ENCODE data around the gene ARSI.

The ARSI gene

DNA sequence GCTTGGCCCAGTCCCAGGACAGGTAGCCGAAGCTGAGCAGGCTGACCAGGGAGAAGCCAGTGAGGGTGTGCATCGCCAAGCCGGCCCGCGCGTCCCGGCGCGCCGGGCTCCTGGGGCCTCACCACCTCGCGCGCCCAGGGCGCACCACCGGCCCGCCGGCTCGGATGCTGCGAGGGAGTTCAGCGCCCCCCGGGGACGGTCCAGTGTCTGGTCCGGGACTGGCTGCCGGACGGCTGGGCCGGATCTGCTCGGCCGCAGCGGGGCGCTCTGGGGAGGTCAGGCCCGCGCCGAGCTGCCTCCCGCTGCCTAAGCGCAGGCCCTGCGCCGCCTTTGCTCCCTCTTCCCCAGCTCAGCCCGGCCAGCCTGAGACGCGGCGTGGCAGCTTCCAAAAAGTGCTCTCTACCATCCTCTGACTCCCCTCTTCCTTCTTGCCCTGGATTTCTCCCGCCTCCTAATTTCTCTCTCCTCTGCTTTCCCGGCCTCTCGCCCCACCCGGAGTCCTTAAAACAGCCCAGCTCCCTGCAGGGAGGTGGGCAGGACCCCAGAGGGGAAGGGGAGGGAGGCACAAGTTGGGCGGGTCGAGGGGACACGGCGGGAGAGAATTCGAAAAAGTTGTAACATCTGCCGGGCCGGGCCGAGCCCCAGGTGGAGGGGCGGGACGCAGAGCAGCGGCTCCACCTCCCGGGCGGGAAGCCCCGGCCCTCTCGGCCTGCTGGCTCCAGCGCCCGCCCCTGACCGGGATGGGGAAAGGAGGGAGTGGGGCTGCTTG lies at the start of gene ARSI:
Gene ARSI, minus strand, starts transcription at position 605 of the 769 bp plus-strand sequence. Its CDS starts 532 bp downstream, at position 73.
- DNase-seq = no peak

DNA sequence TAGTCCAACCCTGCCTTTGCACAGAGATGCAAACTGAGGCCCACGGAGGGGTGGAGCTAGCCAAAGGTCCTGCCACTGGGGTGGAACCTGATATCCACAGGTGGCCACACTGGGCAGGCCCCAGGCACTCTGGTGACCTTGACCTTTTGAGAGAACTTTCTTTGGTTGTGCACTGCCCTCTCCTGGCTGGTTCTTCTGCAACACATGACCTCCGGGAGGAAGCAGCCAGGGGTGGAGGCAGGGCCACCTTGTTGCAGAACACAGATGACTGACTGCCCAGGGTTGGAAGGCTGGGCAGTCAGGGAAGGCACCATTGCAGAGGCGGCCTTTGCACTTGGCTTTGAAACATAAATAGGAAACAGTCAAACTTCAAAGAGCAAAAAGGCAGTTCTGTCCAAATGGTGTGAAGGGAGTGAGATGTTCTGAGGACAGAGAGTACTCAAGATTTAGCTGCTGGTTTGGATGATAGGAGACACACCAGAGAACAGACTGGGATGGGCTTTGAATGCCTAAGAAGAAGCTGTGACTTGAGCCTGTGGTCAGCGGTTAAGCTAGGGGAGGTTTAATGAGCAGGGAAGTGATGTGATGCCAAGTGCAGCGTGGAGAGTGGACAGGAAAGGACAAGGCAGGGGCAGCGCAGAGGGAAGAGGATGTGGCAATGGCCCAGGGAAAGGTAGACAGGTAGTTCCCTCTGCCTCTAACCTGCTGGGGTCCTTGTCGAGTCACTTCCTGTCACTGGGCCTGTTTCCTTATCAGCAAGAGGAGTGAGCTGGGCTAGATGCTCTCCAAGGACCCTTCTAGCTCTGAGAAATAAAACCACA lies 48.0 kb upstream of the ARSI start:
- peak; percentile 0 for DNase-seq

DNA sequence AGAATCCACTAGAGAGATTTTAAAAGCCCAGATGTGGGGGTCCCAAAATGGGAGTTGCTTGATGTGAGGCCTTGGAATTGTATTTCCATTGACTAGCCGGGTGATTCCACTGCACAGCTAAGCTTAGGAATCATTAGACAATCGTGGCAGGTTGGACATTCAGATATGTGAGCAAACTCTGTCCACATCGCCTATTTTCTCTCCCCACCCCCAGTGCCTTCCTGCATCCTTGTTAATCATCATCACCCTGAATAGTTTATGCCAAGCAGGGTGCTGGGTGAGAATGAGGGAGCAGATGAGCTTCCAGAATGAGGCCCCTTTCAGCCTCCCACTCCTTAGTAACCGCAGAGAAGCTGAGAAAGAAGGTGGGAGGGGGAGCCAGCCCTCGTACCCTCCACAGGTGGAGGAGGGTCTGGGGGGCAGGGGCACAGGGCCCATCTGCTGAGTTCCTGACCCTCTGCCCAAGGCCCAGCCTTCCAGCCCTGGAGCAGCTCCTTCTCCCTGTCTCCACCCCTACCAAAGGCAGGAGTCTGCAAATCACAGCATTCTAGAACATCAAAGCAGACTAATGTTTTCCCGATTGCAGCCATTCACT lies 47.1 kb upstream of the ARSI start:
- DNase-seq = no peak

DNA sequence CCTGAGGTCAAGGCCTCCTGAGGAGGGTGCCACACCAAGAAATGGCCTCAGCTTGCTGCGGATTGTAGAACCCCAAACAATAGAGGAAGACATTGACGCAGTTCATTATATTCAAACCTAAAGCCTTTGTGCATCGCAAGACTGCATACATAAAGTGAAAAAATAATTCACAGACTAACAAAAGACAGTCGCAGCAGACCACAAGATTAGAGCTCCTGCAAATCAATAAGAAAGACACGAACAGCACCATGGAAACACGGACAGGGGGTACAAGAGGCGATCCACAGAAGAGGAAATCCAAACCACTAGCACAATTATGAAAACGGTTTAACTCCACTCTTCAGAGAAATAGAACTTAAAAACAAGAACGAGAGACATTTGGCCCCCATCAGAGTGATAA lies 44.7 kb upstream of the ARSI start:
- no peak for DNase-seq

DNA sequence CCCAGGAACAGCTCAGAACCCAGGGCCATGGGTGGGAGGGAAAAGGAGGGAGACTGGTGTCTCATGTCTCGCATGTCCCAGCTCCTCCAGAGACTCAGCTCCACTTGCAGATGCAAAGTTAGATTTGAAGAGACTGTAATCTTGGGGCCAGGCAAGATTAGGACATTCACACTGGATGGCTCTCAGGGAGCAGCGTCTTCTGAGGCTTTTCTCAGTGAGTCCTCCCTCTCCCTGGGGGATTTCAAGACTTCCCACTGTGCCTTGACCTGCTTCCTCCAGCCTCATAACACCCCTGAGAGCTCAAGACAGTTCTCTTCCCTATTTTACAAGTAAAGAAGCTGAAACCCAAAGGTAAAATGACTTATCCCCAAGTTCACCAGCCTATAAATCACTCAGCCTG lies 44.3 kb upstream of the ARSI start:
- no peak for DNase-seq

DNA sequence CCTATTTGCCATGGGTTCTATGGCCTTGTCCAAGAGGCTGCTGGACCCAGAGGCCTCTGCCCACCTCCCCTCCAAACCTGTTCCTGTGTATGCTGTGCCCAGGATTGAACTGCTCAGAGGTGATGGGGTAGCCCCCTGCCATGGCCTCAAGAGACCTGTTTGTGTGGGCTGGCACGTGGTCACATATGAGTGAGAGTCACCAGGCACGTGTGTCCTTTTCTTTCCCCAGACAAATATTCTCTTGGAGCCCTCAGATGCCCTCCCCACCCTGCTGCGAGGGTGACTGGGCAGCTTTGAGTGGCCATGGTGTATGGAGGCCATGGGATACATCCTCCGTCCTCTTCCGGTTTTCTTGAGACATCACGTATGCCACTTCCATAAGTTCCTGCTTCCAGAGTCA lies 43.9 kb upstream of the ARSI start:
- no peak for DNase-seq

DNA sequence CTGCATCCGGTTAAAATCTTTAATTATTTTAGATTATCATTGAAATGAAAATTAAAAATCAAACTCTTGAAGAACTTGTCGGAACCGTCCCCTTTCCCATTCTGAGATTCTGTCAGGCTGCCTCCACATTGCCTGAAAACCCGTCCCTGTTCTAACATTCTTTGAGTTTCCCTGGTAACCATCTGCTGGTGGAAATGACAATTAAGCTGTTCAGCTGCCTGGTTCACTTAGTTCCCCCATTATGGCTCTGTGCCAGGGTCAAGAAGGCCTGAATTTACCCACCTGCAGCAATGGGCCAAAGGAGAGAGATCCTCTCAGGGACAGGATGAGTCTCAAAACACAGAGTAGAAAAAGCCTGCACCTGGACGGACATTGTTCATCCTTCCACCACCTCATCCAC lies 43.0 kb upstream of the ARSI start:
- DNase-seq = no peak

DNA sequence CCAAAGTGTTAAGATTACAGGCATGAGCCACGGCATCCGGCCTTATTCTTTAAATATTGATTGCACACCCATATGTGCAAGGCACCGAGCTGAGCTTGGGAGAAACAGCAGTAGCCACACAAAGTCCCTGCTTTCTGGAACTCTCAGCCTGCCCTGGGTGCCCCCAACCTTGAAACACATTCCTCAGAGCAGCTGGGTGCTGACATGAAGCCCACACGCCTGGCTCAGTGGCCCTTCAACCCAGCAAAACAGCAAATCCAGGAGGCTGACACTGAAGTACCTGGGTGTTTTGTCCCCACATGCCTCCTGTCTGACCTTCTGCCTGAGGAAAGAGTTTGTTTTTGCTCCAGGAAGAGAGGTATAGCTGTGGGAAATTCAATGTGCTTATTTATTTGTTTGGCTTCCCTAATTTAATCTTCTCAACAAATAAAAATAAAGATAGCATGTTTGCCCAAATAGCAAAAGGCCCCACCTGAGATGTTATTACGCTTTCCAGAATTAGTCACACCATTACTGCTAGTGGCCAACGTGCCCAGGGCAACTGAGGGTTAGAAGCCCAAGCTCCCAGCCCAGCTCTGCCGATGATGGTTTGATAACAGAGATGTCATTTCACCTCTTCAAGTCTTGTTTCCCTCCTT lies 41.4 kb upstream of the ARSI start:
- DNase-seq = no peak

DNA sequence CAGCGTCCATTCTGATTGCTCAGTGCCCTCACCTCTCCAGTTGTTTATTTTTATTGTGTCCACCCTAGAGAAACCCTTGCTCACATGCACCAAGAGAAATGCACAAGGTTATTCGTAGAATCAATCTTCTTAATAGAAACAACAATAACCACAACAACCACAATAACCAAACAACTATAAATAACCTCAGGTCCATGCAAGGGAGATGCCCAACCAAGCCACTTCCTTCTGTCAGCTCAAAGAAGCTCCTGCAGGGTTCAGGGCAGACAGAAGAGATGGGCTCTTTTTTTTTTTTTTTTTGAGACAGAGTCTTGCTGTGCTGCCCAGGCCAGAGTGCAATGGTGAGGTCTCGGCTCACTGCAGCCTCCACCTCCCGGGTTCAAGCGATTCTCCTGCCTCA lies 39.9 kb upstream of the ARSI start:
- no peak for DNase-seq

DNA sequence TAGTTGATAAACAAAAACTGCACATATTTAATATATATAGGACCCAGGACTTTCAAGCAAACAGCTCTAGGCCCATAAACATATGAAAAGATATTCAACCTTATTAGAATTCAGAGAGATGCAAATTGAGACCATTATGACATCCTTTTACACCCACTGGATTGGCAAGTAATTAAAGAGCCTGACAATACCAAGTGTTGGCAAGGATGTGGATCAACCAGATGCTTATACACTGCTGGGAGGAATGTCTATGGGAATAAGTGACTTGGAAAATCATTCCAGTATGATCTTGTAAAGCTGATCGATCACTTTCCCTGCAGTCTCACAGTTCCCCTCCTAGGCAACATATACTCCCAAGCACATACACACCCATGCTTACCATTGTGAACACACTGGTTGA lies 39.3 kb upstream of the ARSI start:
- DNase-seq = no peak

DNA sequence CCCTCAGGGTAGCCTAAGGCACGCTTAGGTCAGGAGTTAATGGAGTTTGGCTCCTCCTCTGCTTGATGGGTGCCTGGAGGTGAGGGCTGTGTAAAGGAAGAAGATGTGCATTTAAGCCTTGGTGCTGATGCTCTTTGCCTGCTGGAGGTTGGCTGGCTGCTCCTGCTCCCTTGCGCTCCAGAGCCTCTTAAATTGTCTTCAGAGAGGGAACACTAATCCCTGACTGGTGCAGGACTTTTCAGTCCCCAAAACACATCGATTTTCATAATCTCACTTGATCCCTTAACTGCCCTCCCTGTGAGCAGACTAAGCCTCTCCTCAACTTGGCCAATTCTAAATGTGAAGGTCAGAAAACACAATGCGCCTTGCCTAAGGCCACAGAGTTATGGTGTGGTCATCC lies 38.6 kb upstream of the ARSI start:
- no peak for DNase-seq

DNA sequence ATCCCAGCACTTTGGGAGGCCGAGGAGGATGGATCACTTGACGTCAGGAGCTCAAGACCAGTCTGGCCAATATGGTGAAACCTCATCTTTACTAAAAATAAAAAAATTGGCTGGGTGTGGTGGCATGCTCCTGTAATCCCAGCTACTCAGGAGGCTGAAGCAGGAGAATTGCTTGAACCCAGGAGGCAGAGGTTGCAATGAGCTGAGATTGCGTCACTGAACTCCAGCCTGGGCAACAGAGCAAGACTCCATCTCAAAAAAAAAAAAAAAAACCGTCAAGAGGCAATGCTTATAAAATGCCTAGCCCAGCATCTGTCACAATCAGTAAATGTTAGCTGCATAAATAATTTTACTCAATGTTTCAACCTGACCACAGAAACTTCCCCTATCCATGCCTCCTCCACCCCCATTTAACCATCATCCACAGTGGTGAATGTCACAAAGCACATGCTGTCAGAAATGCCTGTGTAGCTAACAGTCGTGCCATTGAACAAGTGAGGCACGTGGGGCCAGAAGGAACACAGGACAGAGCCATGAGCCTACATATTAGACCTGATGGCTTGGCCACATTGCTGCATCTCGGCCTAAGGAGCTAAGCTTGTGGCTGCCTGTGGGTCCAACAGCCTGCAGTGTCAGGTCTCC lies 38.0 kb upstream of the ARSI start:
- no peak for DNase-seq

DNA sequence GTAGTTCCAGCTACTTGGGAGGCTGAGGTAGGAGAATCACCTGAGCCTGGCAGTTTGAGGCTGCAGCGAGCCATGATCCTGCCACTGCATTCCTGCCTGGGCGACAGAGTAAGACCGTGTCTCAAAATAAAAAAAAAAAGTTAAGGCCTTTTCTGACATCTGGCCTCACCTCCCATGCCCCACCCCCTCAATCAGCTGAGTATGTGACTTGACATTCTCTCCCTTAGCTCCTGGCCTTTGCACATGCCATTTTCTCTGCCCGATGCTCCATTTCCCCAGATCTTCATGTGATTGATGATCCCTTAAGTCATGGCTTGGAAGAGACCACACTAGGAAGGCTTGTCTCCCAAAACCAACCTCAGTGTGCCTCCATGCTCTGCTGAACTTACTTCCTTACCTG lies 37.1 kb upstream of the ARSI start:
- no peak for DNase-seq

DNA sequence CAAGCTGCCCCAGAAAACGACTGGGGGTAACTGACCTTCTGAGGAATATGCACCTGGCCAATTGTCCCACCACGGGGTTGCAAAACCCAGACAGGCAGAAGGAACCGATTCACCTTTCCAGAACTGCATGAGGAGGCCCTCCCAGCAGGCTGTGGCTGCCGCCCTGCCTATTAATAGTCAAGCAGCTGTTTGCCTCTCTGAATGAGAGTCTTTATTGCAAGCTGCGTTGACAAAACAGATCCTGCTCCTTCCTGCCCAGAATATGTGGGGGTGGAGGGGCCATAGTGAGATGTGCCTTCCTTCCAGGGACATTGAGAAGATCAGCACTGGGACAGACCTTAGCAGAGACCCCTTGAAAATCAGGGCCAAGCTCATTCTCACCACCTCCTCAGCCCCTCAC lies 36.5 kb upstream of the ARSI start:
- DNase-seq = no peak

DNA sequence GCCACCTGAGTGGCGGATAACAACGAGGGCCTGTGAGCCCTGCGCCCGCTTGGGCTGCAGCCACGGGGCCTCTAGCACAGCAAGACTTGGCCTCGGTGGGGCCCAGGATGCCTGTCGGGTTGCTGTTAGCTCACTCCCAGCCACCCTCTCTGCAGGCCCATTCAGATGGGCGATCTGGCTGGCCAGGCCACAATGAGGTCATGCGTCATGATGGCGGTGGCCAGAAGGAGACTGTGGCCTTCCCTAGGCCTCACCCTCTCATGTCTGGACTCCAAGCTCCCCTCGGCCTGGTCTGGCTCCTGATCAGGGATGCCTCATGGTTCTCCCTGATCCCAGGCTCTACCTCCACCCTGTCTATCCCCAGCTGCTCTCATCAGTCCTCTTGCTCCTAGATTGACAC lies 35.8 kb upstream of the ARSI start:
- DNase-seq = no peak

DNA sequence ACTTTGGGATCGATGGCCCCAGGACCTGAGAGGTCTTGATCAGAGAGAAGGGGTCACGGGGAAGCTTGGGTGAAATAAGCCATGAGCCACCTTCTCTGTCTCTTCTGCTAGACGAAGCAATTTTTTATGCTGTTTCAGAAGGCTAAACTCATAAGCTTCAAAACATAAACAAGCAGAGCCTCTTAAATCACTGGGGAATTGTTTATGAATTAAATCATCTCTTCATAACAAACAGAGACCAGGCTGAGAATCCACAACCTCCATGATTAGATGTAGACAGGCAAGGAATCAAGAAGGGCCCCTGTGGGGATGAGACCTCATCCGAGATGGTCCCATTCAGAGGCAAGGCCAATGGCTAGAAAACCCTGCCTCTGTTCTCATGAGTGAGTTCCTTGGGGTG lies 33.1 kb upstream of the ARSI start:
- DNase-seq = no peak

DNA sequence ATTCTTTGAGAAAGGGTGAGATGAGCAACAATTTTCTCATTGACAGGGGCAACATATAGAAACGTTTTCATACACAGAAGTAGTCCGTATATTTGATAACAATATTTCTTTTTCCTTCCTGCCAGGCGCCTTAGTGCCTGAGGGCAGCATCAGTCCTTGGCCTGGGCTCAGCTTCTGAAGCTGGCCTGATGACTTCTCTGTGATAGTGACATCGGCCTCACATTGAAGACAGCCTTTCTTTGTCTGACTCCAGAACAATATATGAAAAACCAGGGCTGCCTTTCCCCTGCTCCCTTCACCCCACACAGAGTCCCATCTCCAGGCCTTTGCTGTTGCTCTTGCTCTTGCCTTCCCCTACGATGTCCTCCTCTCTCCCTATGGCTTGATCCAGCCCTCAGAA lies 30.7 kb upstream of the ARSI start:
- DNase-seq = no peak

DNA sequence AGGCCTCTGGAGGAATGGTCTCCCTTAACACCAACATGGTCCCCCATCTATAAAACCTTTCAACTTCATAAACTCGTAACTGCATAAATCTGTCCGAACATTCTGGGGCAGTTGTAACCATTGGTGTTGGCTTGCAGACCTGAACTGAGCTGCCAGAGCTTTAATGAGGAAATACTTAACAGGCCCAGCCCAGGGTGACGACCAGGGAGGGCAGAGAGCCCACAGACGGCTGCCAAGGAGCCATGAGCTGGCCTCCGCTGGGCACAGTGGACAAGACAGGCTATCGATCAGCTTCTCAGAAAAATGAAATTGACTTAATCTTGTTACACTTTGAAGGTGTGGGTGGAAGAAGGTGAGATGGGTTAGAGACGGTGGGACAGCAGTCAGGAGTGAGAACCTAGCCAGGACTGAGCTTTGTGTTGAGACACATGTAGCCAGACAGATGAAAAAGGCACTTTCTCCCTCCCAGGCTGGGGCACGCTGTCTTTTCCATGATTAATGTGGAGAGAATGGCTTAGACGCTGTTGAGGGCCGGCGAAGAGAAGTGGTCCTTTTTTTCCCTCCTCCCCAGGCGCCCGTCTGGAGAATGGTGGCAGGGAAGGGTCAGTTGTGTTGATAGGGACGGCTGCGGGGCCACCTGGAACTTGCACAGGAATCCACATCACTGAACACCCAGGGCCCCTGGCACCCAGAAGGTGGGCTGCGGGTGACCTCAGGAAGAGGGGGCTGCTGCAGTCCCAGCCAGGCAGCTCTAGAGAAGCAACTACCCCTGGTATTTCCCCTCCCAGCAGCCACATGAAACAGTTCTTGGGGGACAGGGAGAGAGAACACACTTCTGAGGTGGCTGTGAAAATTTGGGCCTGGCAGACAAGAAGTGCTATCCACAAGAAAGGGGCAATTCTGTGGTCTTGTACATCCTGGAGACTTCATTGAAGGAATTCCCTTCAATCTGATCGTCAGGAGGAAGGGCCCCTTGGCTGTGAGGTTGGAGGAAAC lies 27.5 kb upstream of the ARSI start:
- DNase-seq = no peak

DNA sequence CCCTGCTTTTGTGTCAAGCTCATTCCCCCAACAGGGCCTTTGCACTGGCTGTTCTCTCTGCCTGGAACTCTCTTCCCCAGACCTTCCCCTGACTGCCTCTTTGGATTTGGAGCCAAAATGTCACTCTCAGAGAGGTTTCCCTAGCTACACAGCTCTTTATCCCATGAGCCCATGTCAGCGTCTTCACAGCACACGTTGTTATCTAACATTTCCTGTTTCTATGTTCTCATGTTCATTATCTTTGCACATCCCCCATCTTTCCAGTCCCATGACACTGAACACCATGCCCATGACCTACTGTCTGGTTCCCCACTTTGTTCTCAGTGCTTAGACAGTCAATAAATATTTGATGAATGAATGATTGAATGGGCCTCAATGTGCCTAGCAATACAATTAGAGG lies 26.3 kb upstream of the ARSI start:
- DNase-seq = no peak

DNA sequence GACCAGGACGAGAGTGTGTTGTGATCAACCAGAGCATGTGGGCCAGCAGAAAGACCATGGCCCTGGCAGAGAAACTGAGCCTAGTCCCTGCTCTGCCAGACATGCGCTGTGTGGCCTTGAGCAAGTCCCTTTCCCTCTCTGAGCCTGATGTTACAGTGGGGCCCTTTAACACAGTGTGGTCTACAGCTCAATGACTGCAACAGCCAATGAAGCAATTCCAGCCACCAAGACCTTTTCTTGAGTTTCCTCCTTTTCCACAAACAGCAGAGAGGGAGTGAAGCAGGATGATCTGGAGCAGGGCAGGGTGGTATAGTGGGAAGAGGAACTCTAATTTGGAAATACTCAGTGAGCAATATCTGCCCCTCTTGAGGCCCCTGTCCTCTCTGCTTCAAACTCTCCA lies 25.8 kb upstream of the ARSI start:
- no peak for DNase-seq

DNA sequence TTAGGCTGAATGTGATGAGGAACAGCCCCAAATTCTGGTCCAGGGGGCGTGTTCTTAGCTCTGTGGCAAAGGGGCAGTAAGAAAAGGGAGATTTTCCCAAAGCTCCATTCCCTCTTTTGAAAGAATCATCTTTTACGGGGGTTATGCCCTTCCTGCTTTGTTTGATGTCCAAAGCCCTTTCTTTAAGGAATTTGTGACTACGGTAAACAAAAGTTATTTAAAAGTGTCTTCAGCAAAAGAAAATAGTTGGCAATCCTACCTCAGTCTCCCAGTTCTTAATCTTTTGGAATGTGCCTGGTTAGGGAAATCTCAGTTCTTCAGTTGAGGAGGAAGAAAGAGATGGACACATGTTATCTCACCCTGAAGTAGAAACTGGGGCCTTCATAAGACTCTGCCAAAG lies 24.4 kb upstream of the ARSI start:
- no peak for DNase-seq

DNA sequence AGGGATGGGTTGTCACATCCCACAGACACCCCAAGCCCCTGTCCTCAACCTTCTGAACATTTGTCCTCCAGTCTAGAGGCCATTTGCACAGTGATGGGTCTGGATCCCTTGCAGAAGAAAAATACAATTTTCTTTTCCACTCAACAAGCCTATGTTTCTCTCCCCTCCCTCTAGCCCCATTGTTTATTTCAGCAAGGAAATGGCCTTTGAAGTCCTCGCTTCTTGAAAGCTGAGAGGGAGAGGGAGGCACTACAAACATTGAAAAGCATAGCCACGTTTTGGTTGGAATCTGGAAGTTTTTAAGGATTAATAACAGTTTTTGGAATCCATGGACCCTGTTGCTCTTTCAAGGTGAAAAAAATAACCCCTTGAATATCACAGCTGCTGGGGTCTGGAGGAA lies 24.0 kb upstream of the ARSI start:
- DNase-seq = no peak

All from NCI-H2029 treated with DMSO at 0.1 percent for 48 hours (cell line).